Measurements from ENCODE around the gene IL34.

DNA sequence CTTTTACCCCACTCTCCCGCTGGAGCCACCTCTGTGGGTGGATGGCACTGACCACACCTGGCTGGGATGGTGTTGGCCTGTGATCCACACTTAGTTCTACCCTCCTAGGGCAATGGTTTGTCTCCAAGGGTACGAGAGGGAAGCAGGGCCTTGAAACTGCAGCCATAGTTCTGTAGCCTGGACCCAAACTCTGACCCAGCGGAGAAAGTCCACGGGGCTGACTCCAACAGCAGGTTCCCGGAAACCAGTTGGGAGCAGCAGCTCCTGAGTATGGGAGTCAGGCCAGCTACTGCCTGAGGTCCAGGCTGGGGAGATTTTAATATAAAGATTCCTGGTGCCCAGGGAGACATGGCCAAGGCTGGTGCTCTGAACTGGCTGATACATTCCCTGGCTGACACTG is 63.1 kb downstream of the IL34 start:
- peak; percentile 46 for TF ChIP-seq FOXA1 (IDR thresholded peaks at IDR 0.05)
- TF ChIP-seq SP1 (IDR thresholded peaks at IDR 0.05) = peak; percentile 96
